Prostate gland (tissue), 2 donors: ENCODE results near the gene HPX.

Experiments
- POLR2A ChIP-seq: fragments of 450-650 bp; IDR thresholded peaks from one replicate; pipeline ENCODE4 v1.6.1; 2016; ENCODE audit warnings: antibody characterized with exemption, mild to moderate bottlenecking
- POLR2AphosphoS5 ChIP-seq: sonication (generic); formaldehyde crosslinking; IDR thresholded peaks from one replicate; pipeline ENCODE4 v1.6.1; 2017; ENCODE audit warnings: antibody characterized with exemption
- TF ChIP-seq, protein P1 (sequence below), 4 experiments: fragments of 200-600 bp in 2 of 4; fragments of 450-650 bp in 2 of 4; sonication (generic) in 2 of 4; IDR thresholded peaks; 1 replicate in 3 of 4; 2 replicates in 1 of 4; pipeline ENCODE4 v1.5.1; 2016 to 2019; ENCODE audit warnings: antibody characterized with exemption in 4 of 4, mild to moderate bottlenecking in 2 of 4, moderate library complexity in 2 of 4

DNA sequence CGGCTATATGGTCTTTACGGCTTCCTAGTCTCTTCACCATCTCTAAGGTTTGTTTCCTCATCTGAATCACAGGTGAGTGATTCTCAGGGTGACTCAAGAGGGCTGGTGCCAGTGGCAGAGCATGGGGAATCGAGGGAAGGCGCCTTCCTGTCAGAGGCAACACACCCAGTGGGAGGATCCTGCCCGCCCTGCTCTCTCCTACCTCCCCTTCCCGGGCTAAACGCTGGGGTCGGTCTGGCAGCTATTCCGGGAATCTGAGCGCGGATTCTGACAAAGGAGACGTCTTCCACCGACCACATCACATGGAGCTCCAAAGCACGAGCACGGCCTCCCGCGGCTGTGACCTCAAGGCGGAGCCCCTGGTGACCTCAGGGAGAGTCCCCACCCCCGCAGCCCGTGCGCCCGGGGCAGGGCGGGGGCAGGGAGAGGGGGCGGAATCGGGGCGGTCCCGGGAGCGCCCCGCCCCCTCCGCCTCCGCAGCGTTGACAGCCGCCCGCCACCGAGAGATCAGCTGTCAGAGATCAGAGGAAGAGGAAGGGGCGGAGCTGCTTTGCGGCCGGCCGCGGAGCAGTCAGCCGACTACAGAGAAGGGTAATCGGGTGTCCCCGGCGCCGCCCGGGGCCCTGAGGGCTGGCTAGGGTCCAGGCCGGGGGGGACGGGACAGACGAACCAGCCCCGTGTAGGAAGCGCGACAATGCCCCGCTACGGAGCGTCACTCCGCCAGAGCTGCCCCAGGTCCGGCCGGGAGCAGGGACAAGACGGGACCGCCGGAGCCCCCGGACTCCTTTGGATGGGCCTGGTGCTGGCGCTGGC, 50.7 kb downstream of the HPX start, which contains the start of gene SMPD1:
- TF ChIP-seq, protein P1, sequence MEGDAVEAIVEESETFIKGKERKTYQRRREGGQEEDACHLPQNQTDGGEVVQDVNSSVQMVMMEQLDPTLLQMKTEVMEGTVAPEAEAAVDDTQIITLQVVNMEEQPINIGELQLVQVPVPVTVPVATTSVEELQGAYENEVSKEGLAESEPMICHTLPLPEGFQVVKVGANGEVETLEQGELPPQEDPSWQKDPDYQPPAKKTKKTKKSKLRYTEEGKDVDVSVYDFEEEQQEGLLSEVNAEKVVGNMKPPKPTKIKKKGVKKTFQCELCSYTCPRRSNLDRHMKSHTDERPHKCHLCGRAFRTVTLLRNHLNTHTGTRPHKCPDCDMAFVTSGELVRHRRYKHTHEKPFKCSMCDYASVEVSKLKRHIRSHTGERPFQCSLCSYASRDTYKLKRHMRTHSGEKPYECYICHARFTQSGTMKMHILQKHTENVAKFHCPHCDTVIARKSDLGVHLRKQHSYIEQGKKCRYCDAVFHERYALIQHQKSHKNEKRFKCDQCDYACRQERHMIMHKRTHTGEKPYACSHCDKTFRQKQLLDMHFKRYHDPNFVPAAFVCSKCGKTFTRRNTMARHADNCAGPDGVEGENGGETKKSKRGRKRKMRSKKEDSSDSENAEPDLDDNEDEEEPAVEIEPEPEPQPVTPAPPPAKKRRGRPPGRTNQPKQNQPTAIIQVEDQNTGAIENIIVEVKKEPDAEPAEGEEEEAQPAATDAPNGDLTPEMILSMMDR (IDR thresholded peaks at IDR 0.05): no peak
- TF ChIP-seq POLR2AphosphoS5 (peak; percentile 90), POLR2A (peak; percentile 83)
